Neural progenitor cell (in vitro differentiated cells): Measurements from ENCODE around the gene MORC4. TPM values are rescaled to one million over a fixed set of nuclear protein-coding genes. Genes with fewer than 3 reads are reported as not detected.

Experiments
- DNase-seq: peaks from one replicate; pipeline ENCODE4 v3.0.0-alpha.2; 2016; ENCODE audit warnings: low spot score
- H2AFZ ChIP-seq: fragments of 200-600 bp; sonication (generic); replicated peaks from 2 replicates; pipeline ENCODE4 v1.6.1; 2016; ENCODE audit warnings: antibody characterized with exemption
- H3F3A ChIP-seq: fragments of 200-600 bp; sonication (generic); 2 replicates; pipeline ENCODE4 v1.6.1; 2016; ENCODE audit warnings: antibody characterized with exemption, low read depth
- H3K27ac ChIP-seq: fragments of 200-600 bp; sonication (generic); 2 replicates; pipeline ENCODE4 v1.5.1; 2016; ENCODE audit warnings: mild to moderate bottlenecking
- H3K27me3 ChIP-seq: fragments of 200-600 bp; sonication (generic); 2 replicates; pipeline ENCODE4 v1.6.1; 2016; ENCODE audit warnings: mild to moderate bottlenecking, moderate library complexity
- H3K36me3 ChIP-seq: fragments of 200-600 bp; sonication (generic); 2 replicates; pipeline ENCODE4 v1.5.1; 2016
- H3K4me1 ChIP-seq: fragments of 200-600 bp; sonication (generic); 2 replicates; pipeline ENCODE4 v1.6.1; 2016; ENCODE audit warnings: mixed run types
- H3K4me2 ChIP-seq: fragments of 200-600 bp; sonication (generic); 2 replicates; pipeline ENCODE4 v1.6.1; 2016
- H3K4me3 ChIP-seq: fragments of 200-600 bp; sonication (generic); 2 replicates; pipeline ENCODE4 v1.5.1; 2016
- H3K79me2 ChIP-seq: fragments of 200-600 bp; sonication (generic); 2 replicates; pipeline ENCODE4 v1.6.1; 2016; ENCODE audit warnings: low read depth
- H3K9ac ChIP-seq: fragments of 200-600 bp; sonication (generic); 2 replicates; pipeline ENCODE4 v1.6.1; 2016
- H3K9me3 ChIP-seq: fragments of 200-600 bp; sonication (generic); 2 replicates; pipeline ENCODE4 v1.5.1; 2016; ENCODE audit warnings: low read depth
- H4K20me1 ChIP-seq: fragments of 200-600 bp; sonication (generic); 2 replicates; pipeline ENCODE4 v1.6.1; 2016; ENCODE audit warnings: low read depth
- H3K27ac Mint-ChIP-seq: 3 replicates; pipeline ENCODE4 v1.8.0; 2021; ENCODE audit warnings: mixed read lengths
- H3K27me3 Mint-ChIP-seq: 2 replicates; pipeline ENCODE4 v1.8.0; 2022; ENCODE audit warnings: low read depth, mild to moderate bottlenecking, inconsistent platforms, moderate library complexity, mixed read lengths; ENCODE audit not compliant: insufficient read depth
- H3K36me3 Mint-ChIP-seq: 3 replicates; pipeline ENCODE4 v1.8.0; 2021; ENCODE audit warnings: mixed read lengths
- H3K4me1 Mint-ChIP-seq: 3 replicates; pipeline ENCODE4 v1.8.0; 2021; ENCODE audit warnings: mixed read lengths
- H3K4me3 Mint-ChIP-seq: 3 replicates; pipeline ENCODE4 v1.8.0; 2021; ENCODE audit warnings: mild to moderate bottlenecking, moderate library complexity, mixed read lengths
- H3K9me3 Mint-ChIP-seq: 3 replicates; pipeline ENCODE4 v1.8.0; 2020; ENCODE audit warnings: mixed read lengths
- EZH2 ChIP-seq: fragments of 200-600 bp; sonication (generic); IDR thresholded peaks from 2 replicates; pipeline ENCODE4 v1.6.1; 2017; ENCODE audit warnings: antibody characterized with exemption, mild to moderate bottlenecking, moderate library complexity
- EZH2phosphoT487 ChIP-seq: fragments of 200-600 bp; sonication (generic); IDR thresholded peaks from 2 replicates; pipeline ENCODE4 v1.6.1; 2017; ENCODE audit warnings: antibody characterized with exemption
- total RNA-seq: library from RNA; depleted of rRNA; stranded (reverse); fragments of >200 nt; gene quantifications from 2 replicates; pipeline ENCODE4 v1.2.3, GENCODE V29; 2015; ENCODE audit warnings: low replicate concordance
- TF ChIP-seq, protein P1 (sequence below): fragments of 200-600 bp; sonication (generic); IDR thresholded peaks from 2 replicates; pipeline ENCODE4 v1.5.1; 2017; ENCODE audit warnings: antibody characterized with exemption, mild to moderate bottlenecking

MORC4 gene
- total RNA-seq, 1 donor from 2014 or later = 7.6 TPM

DNA sequence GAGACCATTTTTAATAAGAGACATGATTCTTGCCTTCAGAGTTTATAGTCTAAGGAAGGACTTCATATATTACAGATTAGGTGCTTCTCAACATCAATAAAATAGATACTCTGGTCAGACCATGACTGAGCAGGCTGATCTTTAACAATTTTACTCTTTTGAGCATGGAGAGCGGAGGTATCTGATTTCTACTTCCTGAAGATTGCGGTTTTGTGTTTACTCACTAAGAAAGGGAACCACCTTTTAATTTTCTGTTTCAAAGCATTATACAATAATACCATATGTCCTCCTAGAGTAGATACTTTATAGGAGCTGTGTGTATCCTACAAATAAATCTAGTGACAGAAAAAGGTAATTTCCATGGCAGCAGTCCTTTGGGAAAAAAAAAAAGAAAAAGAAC lies 12.5 kb downstream of the MORC4 start:
- no peak overlapping the region for H3K4me2 ChIP-seq
- TF ChIP-seq EZH2phosphoT487 (no peak), EZH2 (no peak)
- TF ChIP-seq, protein P1, sequence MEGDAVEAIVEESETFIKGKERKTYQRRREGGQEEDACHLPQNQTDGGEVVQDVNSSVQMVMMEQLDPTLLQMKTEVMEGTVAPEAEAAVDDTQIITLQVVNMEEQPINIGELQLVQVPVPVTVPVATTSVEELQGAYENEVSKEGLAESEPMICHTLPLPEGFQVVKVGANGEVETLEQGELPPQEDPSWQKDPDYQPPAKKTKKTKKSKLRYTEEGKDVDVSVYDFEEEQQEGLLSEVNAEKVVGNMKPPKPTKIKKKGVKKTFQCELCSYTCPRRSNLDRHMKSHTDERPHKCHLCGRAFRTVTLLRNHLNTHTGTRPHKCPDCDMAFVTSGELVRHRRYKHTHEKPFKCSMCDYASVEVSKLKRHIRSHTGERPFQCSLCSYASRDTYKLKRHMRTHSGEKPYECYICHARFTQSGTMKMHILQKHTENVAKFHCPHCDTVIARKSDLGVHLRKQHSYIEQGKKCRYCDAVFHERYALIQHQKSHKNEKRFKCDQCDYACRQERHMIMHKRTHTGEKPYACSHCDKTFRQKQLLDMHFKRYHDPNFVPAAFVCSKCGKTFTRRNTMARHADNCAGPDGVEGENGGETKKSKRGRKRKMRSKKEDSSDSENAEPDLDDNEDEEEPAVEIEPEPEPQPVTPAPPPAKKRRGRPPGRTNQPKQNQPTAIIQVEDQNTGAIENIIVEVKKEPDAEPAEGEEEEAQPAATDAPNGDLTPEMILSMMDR = no peak
- no peak overlapping the region for H3K27ac ChIP-seq
- no peak for DNase-seq
- no peaks in the 10 kb centered on the region for H3K9me3 ChIP-seq
- H3K9me3 Mint-ChIP-seq = no peaks in the 10 kb centered on the region
- H3K4me1 ChIP-seq = no peaks in the 10 kb centered on the region
- H3K4me3 Mint-ChIP-seq = no peak overlapping the region
- no peaks in the 10 kb centered on the region for H3K4me1 Mint-ChIP-seq
- H3K36me3 Mint-ChIP-seq = peaks cover 8% of the 10 kb centered on the region
- no peaks in the 10 kb centered on the region for H4K20me1 ChIP-seq
- H3K79me2 ChIP-seq = no peaks in the 10 kb centered on the region
- H3F3A ChIP-seq = no peaks in the 10 kb centered on the region
- H2AFZ ChIP-seq = no peak overlapping the region
- H3K9ac ChIP-seq = no peak overlapping the region
- H3K27me3 Mint-ChIP-seq = no peaks in the 10 kb centered on the region
- no peak overlapping the region for H3K27ac Mint-ChIP-seq
- no peak overlapping the region for H3K4me3 ChIP-seq
- H3K36me3 ChIP-seq = no peaks in the 10 kb centered on the region
- H3K27me3 ChIP-seq = no peaks in the 10 kb centered on the region

DNA sequence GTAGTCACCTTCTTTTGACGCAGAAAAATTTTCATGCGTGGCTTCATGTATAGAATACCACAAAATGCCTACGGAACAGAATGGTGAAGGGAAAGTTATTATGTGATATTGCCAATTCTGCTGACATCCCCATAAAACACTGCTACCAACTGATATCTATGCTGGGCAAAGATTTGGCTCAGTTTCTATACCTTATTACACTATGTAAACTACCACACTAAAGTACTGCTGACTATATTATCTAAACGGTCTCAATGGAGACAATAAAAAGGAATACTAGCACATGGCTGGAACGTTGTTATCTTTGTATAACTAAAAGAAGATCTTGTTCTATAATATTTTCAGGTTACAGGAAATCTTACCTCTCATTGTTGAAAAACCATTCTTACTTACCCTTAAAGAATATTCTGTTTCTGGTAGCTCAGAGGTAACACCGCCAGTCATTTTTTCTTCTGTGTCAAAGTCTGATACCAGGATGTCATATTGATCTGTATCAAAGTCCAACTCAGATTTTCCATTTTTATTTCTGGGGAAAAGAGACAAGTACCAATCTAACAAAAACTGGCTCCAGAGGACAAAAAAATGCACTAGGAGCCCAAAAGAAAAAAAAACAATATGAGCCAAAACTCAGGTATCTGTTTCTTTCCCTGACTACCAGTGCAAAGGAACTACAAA lies 18.9 kb downstream of the MORC4 start:
- no peaks in the 10 kb centered on the region for H3K36me3 ChIP-seq
- no peaks in the 10 kb centered on the region for H3K4me1 Mint-ChIP-seq
- H3K27ac ChIP-seq = no peak overlapping the region
- no peak overlapping the region for H3K9ac ChIP-seq
- H4K20me1 ChIP-seq = no peaks in the 10 kb centered on the region
- no peaks in the 10 kb centered on the region for H3K79me2 ChIP-seq
- no peaks in the 10 kb centered on the region for H3K27me3 Mint-ChIP-seq
- H3K4me3 ChIP-seq = no peak overlapping the region
- no peaks in the 10 kb centered on the region for H3K36me3 Mint-ChIP-seq
- H3K4me1 ChIP-seq = no peaks in the 10 kb centered on the region
- no peaks in the 10 kb centered on the region for H3F3A ChIP-seq
- no peak overlapping the region for H3K27ac Mint-ChIP-seq
- H3K4me3 Mint-ChIP-seq = no peak overlapping the region
- no peak for DNase-seq
- no peak for TF ChIP-seq EZH2
- H3K4me2 ChIP-seq = no peak overlapping the region
- H3K9me3 Mint-ChIP-seq = no peaks in the 10 kb centered on the region
- H3K9me3 ChIP-seq = peaks cover 5% of the 10 kb centered on the region
- H3K27me3 ChIP-seq = no peaks in the 10 kb centered on the region
- no peak overlapping the region for H2AFZ ChIP-seq

DNA sequence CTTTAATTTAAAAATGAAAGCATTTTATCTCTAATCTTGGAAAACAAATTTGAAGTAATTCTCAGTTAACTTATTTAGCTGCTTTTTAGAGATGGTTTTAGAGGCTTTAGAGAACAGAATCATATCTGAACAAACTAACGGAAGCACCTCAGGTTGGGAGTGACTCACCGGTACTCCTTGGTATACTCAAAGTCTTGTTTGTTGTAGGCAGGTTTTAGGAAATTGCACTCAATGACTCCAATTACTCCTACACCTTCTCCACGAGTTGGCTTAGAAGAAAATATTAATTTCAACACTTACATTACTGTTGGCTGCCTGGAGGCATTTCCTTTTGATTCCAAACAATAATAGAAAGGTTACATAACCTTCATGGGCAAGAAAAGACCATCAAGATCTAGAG lies 23.6 kb downstream of the MORC4 start:
- peaks cover 5% of the 10 kb centered on the region for H3K9me3 ChIP-seq
- no peak overlapping the region for H3K9ac ChIP-seq
- Mint-ChIP-seq H3K4me1 (no peaks in the 10 kb centered on the region), H3K27ac (no peak overlapping the region), H3K27me3 (no peaks in the 10 kb centered on the region), H3K36me3 (peaks cover 5% of the 10 kb centered on the region), H3K9me3 (no peaks in the 10 kb centered on the region), H3K4me3 (no peak overlapping the region)
- H3K36me3 ChIP-seq = no peaks in the 10 kb centered on the region
- H3K4me1 ChIP-seq = no peaks in the 10 kb centered on the region
- no peak overlapping the region for H3K27ac ChIP-seq
- no peak overlapping the region for H2AFZ ChIP-seq
- H3F3A ChIP-seq = no peaks in the 10 kb centered on the region
- no peak for DNase-seq
- no peak overlapping the region for H3K4me3 ChIP-seq
- H4K20me1 ChIP-seq = no peaks in the 10 kb centered on the region
- H3K4me2 ChIP-seq = no peak overlapping the region
- H3K27me3 ChIP-seq = no peaks in the 10 kb centered on the region
- H3K79me2 ChIP-seq = no peaks in the 10 kb centered on the region
- TF ChIP-seq EZH2 (no peak), EZH2phosphoT487 (no peak)
- TF ChIP-seq, protein P1 = no peak

DNA sequence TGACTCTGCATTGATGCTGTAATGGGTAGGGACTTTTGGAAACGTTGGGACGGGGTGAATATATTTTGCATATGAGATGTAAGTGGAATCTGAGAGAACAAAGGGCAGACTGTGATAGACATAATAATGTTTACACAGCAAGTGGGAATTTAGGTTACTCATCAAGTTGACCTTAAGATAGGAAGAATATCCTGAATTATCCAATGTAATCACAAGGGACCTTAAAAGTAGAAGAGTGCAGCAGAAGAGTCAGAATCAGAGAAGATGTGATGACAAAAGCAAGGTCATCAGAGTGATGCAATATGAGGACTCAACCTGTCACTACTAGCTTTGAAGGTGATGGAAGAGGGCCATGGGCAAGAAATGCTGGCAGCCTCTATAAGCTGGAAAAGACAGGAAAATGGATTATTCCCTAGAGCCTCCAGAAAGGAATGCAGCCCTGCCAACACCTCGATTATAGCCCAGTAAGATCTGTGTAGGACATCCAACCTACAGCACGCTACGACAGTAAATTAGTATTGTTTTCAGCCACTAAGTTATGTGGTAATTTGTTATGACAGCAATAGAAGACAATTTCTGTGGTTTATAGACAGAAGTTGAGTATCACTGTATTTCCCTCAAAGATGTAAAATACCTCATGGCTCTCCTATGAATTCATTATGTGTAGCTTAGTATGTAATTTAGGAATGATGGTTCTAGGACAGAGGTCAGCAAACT lies 26.4 kb downstream of the MORC4 start:
- Histone ChIP-seq H3K9ac (no peak overlapping the region), H3K79me2 (no peaks in the 10 kb centered on the region), H2AFZ (no peak overlapping the region), H3K4me2 (no peak overlapping the region), H3K27me3 (no peaks in the 10 kb centered on the region), H3K9me3 (peaks cover 5% of the 10 kb centered on the region), H3K36me3 (no peaks in the 10 kb centered on the region), H3K27ac (no peak overlapping the region), H3F3A (no peaks in the 10 kb centered on the region), H3K4me3 (no peak overlapping the region), H4K20me1 (no peaks in the 10 kb centered on the region), H3K4me1 (no peaks in the 10 kb centered on the region)
- H3K4me1 Mint-ChIP-seq = no peaks in the 10 kb centered on the region
- peaks cover 10% of the 10 kb centered on the region for H3K36me3 Mint-ChIP-seq
- TF ChIP-seq EZH2phosphoT487 (no peak), EZH2 (no peak)
- TF ChIP-seq, protein P1 = no peak
- DNase-seq = no peak
- no peak overlapping the region for H3K27ac Mint-ChIP-seq
- no peaks in the 10 kb centered on the region for H3K27me3 Mint-ChIP-seq
- no peak overlapping the region for H3K4me3 Mint-ChIP-seq
- peaks cover 6% of the 10 kb centered on the region for H3K9me3 Mint-ChIP-seq
